ENCODE data around the gene TSPAN14. TPM values are rescaled to one million over a fixed set of nuclear protein-coding genes. Genes with fewer than 3 reads are reported as not detected.

Gene TSPAN14
- total and polyA plus RNA-seq, 2 of the 13 experiments (the other 11 are each of a cell fraction or from before 2014, with no cell fraction given): 24.1 to 80.6 TPM

DNA sequence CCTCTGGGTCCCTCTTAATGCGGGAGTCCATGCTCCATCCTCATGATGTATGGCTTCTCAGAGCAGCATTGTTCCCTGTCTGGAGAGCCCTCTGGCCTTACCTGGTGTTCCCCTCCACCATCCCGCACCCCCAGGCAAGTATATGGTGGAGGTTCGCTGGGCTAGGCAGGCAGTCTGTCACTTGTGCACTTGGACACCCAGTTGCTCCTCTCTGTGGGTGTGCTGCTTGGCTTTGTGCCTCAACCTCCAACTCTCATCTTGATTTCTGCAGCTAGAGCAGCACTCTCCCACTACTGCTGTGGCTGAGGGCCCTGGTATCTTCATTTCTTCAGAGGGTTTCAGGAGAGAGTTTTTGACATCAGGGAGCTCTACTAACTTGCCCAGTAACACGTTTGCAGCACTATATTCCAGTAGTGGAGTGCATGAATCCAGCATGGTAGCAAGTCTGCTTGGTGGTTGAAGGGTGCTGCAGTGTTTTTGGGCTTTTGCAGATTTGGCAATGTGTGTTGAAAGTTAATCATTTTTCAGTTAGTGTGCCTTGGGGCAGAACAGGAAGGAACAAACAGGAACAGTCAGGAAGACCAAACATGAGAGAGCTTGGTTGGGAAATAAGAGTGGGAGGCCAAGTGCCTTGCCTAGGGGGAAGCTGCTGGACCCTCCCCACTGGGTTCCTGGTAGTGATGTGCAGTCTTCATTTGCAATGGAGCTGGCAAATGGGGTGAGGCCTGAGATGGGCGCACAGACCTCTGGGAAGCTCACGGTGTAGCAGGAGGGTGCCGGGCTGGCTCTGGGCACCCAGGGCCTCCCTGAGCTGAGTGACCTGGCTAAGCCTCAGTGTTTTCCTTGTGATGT is 37.4 kb downstream of the TSPAN14 start (continued):
- TF ChIP-seq JARID2 (CRISPR knock-in tag; IDR thresholded peaks at IDR 0.05; ENCODE audit: insufficient replicate concordance): no peak
- peak; percentile 38; the same call in 1 of the 2 replicates for TF ChIP-seq SRY (CRISPR knock-in tag; IDR thresholded peaks at IDR 0.05)
- no peak for TF ChIP-seq ZNF598 (CRISPR knock-in tag; IDR thresholded peaks at IDR 0.05; ENCODE audit: borderline replicate concordance)
- no peak for TF ChIP-seq NCOR1 (IDR thresholded peaks at IDR 0.05; ENCODE audit: borderline replicate concordance, low read length)
- 0 out of 2 replicates have a peak, but pooled peaks have one; percentile 5 for TF ChIP-seq ZNF766 (CRISPR knock-in tag; IDR thresholded peaks at IDR 0.05; ENCODE audit: borderline replicate concordance)
- TF ChIP-seq NR2F6 (IDR thresholded peaks at IDR 0.05): peak; percentile 35; the same call in 1 of the 2 replicates
- TF ChIP-seq NR2F6 (CRISPR knock-in tag; IDR thresholded peaks at IDR 0.05): peak; percentile 65; the same call in 1 of the 2 replicates
- TF ChIP-seq, protein P1, sequence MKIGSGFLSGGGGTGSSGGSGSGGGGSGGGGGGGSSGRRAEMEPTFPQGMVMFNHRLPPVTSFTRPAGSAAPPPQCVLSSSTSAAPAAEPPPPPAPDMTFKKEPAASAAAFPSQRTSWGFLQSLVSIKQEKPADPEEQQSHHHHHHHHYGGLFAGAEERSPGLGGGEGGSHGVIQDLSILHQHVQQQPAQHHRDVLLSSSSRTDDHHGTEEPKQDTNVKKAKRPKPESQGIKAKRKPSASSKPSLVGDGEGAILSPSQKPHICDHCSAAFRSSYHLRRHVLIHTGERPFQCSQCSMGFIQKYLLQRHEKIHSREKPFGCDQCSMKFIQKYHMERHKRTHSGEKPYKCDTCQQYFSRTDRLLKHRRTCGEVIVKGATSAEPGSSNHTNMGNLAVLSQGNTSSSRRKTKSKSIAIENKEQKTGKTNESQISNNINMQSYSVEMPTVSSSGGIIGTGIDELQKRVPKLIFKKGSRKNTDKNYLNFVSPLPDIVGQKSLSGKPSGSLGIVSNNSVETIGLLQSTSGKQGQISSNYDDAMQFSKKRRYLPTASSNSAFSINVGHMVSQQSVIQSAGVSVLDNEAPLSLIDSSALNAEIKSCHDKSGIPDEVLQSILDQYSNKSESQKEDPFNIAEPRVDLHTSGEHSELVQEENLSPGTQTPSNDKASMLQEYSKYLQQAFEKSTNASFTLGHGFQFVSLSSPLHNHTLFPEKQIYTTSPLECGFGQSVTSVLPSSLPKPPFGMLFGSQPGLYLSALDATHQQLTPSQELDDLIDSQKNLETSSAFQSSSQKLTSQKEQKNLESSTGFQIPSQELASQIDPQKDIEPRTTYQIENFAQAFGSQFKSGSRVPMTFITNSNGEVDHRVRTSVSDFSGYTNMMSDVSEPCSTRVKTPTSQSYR (CRISPR knock-in tag; IDR thresholded peaks at IDR 0.05; ENCODE audit: borderline replicate concordance): peak; percentile 15; the same call in 1 of the 2 replicates
- TF ChIP-seq NFE2L2 (IDR thresholded peaks at IDR 0.05; ENCODE audit: low read length): no peak
- no peak for TF ChIP-seq ASH2L (IDR thresholded peaks at IDR 0.05; ENCODE audit: insufficient read length, low read depth, low read length)
- TF ChIP-seq, protein P2, sequence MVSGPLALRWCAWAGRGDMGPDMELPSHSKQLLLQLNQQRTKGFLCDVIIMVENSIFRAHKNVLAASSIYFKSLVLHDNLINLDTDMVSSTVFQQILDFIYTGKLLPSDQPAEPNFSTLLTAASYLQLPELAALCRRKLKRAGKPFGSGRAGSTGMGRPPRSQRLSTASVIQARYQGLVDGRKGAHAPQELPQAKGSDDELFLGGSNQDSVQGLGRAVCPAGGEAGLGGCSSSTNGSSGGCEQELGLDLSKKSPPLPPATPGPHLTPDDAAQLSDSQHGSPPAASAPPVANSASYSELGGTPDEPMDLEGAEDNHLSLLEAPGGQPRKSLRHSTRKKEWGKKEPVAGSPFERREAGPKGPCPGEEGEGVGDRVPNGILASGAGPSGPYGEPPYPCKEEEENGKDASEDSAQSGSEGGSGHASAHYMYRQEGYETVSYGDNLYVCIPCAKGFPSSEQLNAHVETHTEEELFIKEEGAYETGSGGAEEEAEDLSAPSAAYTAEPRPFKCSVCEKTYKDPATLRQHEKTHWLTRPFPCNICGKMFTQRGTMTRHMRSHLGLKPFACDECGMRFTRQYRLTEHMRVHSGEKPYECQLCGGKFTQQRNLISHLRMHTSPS (CRISPR knock-in tag; IDR thresholded peaks at IDR 0.05; ENCODE audit: low read depth): peak; percentile 53; the same call in 1 of the 2 replicates
- TF ChIP-seq ARNTL (CRISPR knock-in tag; IDR thresholded peaks at IDR 0.05): 0 out of 2 replicates have a peak, but pooled peaks have one; percentile 65
- no peak for TF ChIP-seq ZNF724P (CRISPR knock-in tag; IDR thresholded peaks at IDR 0.05; ENCODE audit: borderline replicate concordance)
- TF ChIP-seq, protein P3, sequence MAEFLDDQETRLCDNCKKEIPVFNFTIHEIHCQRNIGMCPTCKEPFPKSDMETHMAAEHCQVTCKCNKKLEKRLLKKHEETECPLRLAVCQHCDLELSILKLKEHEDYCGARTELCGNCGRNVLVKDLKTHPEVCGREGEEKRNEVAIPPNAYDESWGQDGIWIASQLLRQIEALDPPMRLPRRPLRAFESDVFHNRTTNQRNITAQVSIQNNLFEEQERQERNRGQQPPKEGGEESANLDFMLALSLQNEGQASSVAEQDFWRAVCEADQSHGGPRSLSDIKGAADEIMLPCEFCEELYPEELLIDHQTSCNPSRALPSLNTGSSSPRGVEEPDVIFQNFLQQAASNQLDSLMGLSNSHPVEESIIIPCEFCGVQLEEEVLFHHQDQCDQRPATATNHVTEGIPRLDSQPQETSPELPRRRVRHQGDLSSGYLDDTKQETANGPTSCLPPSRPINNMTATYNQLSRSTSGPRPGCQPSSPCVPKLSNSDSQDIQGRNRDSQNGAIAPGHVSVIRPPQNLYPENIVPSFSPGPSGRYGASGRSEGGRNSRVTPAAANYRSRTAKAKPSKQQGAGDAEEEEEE (CRISPR knock-in tag; IDR thresholded peaks at IDR 0.05; ENCODE audit: borderline replicate concordance): no peak
- no peak for TF ChIP-seq CHD2 (IDR thresholded peaks at IDR 0.05; ENCODE audit: low read depth, low read length)
- no peak for TF ChIP-seq ZNF251 (CRISPR knock-in tag; IDR thresholded peaks at IDR 0.05)
- TF ChIP-seq ZBTB3 (CRISPR knock-in tag; IDR thresholded peaks at IDR 0.05; ENCODE audit: borderline replicate concordance, low read depth): no peak
- no peak for TF ChIP-seq NR2F2 (IDR thresholded peaks at IDR 0.05; ENCODE audit: borderline replicate concordance, low read depth)
- TF ChIP-seq KMT2B (CRISPR knock-in tag; IDR thresholded peaks at IDR 0.05): no peak
- TF ChIP-seq ZNF451 (CRISPR knock-in tag; IDR thresholded peaks at IDR 0.05): no peak
- TF ChIP-seq ZFP36L1 (CRISPR knock-in tag; IDR thresholded peaks at IDR 0.05): no peak
- TF ChIP-seq ZNF652 (CRISPR knock-in tag; IDR thresholded peaks at IDR 0.05; ENCODE audit: borderline replicate concordance, low read depth): peak; percentile 85
- no peak for TF ChIP-seq REL (CRISPR knock-in tag; conservative IDR thresholded peaks at IDR 0.05)
- TF ChIP-seq YEATS4 (CRISPR knock-in tag; IDR thresholded peaks at IDR 0.05; ENCODE audit: borderline replicate concordance): no peak
- TF ChIP-seq SIN3A (IDR thresholded peaks at IDR 0.05; ENCODE audit: borderline replicate concordance, low read depth, low read length): no peak
